SK-N-SH treated with all-trans-retinoic acid at 6 μM for 48 hours (cell line): ENCODE measurements around the gene NPRL2.

Experiments used
- ATAC-seq: fragments of 200-7000 bp; cut with Tn5 transposase; 3 replicates; pipeline ENCODE4 v1.9.1; 2020; ENCODE audit warnings: mild to moderate bottlenecking, moderate library complexity
- BACH2 ChIP-seq: fragments of 250-450 bp; sonication (Bioruptor Pico); IDR thresholded peaks from 2 replicates; pipeline ENCODE4 v1.9.0; 2021; ENCODE audit warnings: mild to moderate bottlenecking, borderline replicate concordance
- CREB5 ChIP-seq: fragments of 250-450 bp; sonication (Bioruptor Pico); IDR thresholded peaks from 2 replicates; pipeline ENCODE4 v1.5.1; 2020; ENCODE audit warnings: low read depth, mild to moderate bottlenecking, moderate library complexity
- ESRRG ChIP-seq: fragments of 250-450 bp; sonication (Bioruptor Pico); IDR thresholded peaks from 2 replicates; pipeline ENCODE4 v1.6.1; 2021; ENCODE audit warnings: mild to moderate bottlenecking
- GLIS3 ChIP-seq: fragments of 250-450 bp; sonication (Bioruptor Pico); IDR thresholded peaks from 2 replicates; pipeline ENCODE4 v1.5.0; 2020; ENCODE audit warnings: mild to moderate bottlenecking, moderate library complexity
- OSR1 ChIP-seq: fragments of 250-450 bp; sonication (Bioruptor Pico); IDR thresholded peaks from 2 replicates; pipeline ENCODE4 v1.8.0; 2022; ENCODE audit warnings: moderate library complexity, mild to moderate bottlenecking, inconsistent platforms
- PATZ1 ChIP-seq: fragments of 250-450 bp; sonication (Bioruptor Pico); IDR thresholded peaks from 2 replicates; pipeline ENCODE4 v1.8.0; 2020; ENCODE audit warnings: mild to moderate bottlenecking, moderate library complexity, borderline replicate concordance
- POU6F1 ChIP-seq: fragments of 250-450 bp; sonication (Bioruptor Pico); IDR thresholded peaks from 2 replicates; pipeline ENCODE4 v1.8.0; 2021; ENCODE audit warnings: low read depth, mild to moderate bottlenecking, moderate library complexity, borderline replicate concordance
- RARB ChIP-seq: fragments of 250-450 bp; sonication (Bioruptor Pico); IDR thresholded peaks from 2 replicates; pipeline ENCODE4 v1.8.0; 2021; ENCODE audit warnings: mild to moderate bottlenecking, moderate library complexity
- SNAI2 ChIP-seq: fragments of 250-450 bp; sonication (Bioruptor Pico); IDR thresholded peaks from 2 replicates; pipeline ENCODE4 v1.5.0; 2020; ENCODE audit warnings: mild to moderate bottlenecking, moderate library complexity
- TCF4 ChIP-seq: fragments of 250-450 bp; sonication (Bioruptor Pico); IDR thresholded peaks from 2 replicates; pipeline ENCODE4 v1.8.0; 2021; ENCODE audit warnings: mild to moderate bottlenecking, moderate library complexity, borderline replicate concordance
- TOX ChIP-seq: fragments of 250-450 bp; sonication (Bioruptor Pico); IDR thresholded peaks from 2 replicates; pipeline ENCODE4 v1.8.0; 2021; ENCODE audit warnings: mild to moderate bottlenecking, moderate library complexity, borderline replicate concordance
- TSHZ2 ChIP-seq: fragments of 250-450 bp; sonication (Bioruptor Pico); IDR thresholded peaks from 2 replicates; pipeline ENCODE4 v1.5.0; 2020; ENCODE audit warnings: mild to moderate bottlenecking, moderate library complexity
- ZFP3 ChIP-seq: fragments of 250-450 bp; sonication (Bioruptor Pico); IDR thresholded peaks from 2 replicates; pipeline ENCODE4 v1.5.0; 2020; ENCODE audit warnings: mild to moderate bottlenecking, moderate library complexity
- ZNF565 ChIP-seq: fragments of 450-650 bp; formaldehyde crosslinking; conservative IDR thresholded peaks from 2 replicates; pipeline ENCODE4 v1.5.0; 2020; ENCODE audit warnings: low read depth, mild to moderate bottlenecking, moderate library complexity
- ZNF8 ChIP-seq: fragments of 450-650 bp; formaldehyde crosslinking; IDR thresholded peaks from 2 replicates; pipeline ENCODE4 v1.5.0; 2020; ENCODE audit warnings: mild to moderate bottlenecking, moderate library complexity

The NPRL2 gene

GRCh38 chr3:50341996-50342650 lies 8.5 kb downstream of the NPRL2 start:
- no peak for ATAC-seq
- no peak for TF ChIP-seq GLIS3 (CRISPR knock-in tag)
- TF ChIP-seq SNAI2 (CRISPR knock-in tag) = no peak
- no peak for TF ChIP-seq OSR1 (CRISPR knock-in tag)
- no peak for TF ChIP-seq PATZ1 (CRISPR knock-in tag)
- no peak for TF ChIP-seq ESRRG (CRISPR knock-in tag)
- TF ChIP-seq TCF4 = no peak
- no peak for TF ChIP-seq POU6F1 (CRISPR knock-in tag)
- no peak for TF ChIP-seq TOX
- TF ChIP-seq, all 23 proteins: peak for 0

- TF ChIP-seq GLIS3 (CRISPR knock-in tag) = no peak
- TF ChIP-seq CREB5 (CRISPR knock-in tag) = no peak
- no peak for TF ChIP-seq ZFP3 (CRISPR knock-in tag)
- no peak for TF ChIP-seq TCF4
- TF ChIP-seq TSHZ2 = no peak
- no peak for TF ChIP-seq BACH2 (CRISPR knock-in tag)
- TF ChIP-seq SNAI2 (CRISPR knock-in tag) = no peak
- no peak for TF ChIP-seq POU6F1 (CRISPR knock-in tag)
- no peak for TF ChIP-seq ZNF8 (CRISPR knock-in tag)
- TF ChIP-seq, all 23 proteins: peak for 0
- ATAC-seq = no peak
These were observed 9.0 kb downstream of the NPRL2 start for GRCh38 chr3:50341537-50341936.

- TF ChIP-seq ZNF565 (CRISPR knock-in tag) (no peak), ZNF8 (CRISPR knock-in tag) (no peak), RARB (no peak), TSHZ2 (no peak), CREB5 (CRISPR knock-in tag) (no peak)
- ATAC-seq = no peak
These were observed 9.9 kb downstream of the NPRL2 start, which contains the start of gene RASSF1 for GRCh38 chr3:50340448-50341329. RASSF1 (minus strand) TSS chr3:50340836; CDS start chr3:50340805, 31 bp downstream.
